NCI-H524 treated with DMSO at 0.1 percent for 48 hours (cell line): Measurements from ENCODE around the gene OR5A2.
"Not testable (repeated sequence)": the region's sequence is repeated elsewhere in the genome, so short reads cannot be mapped to it uniquely, and the experiment has no call there.

Experiments
- DNase-seq: peaks from one replicate; lab custom pipeline; 2025; lab: John Stamatoyannopoulos, UW

OR5A2 gene

GRCh38 chr11:59426361-59427067 lies at the start of gene OR5A2:
Gene OR5A2 (minus strand): TSS chr11:59426413. CDS start chr11:59422953, 3,460 bp downstream.
- DNase-seq = no peak

- DNase-seq = no peak
Measured at GRCh38 chr11:59475176-59475575, 49.0 kb upstream of the OR5A2 start.

- no peak for DNase-seq
Measured at GRCh38 chr11:59473015-59473414, 46.8 kb upstream of the OR5A2 start, which contains the start of gene OR4D10. Gene OR4D10 (plus strand): TSS chr11:59473315. CDS start chr11:59477430, 4,115 bp downstream.

GRCh38 chr11:59463190-59463641 lies 37.0 kb upstream of the OR5A2 start:
- no peak for DNase-seq

- DNase-seq = no peak
Measured at GRCh38 chr11:59459916-59460315, 33.7 kb upstream of the OR5A2 start.

GRCh38 chr11:59456661-59457060 lies 30.4 kb upstream of the OR5A2 start, which contains the start of gene OR4D6:
Gene OR4D6 (plus strand): TSS chr11:59456961. CDS start chr11:59456961, 0 bp downstream.
- no peak for DNase-seq

- no peak for DNase-seq
Measured at GRCh38 chr11:59448484-59448883, 22.3 kb upstream of the OR5A2 start.

GRCh38 chr11:59445624-59446023 lies 19.4 kb upstream of the OR5A2 start:
- not testable (repeated sequence) for DNase-seq

GRCh38 chr11:59437770-59438169 lies 11.6 kb upstream of the OR5A2 start:
- DNase-seq = peak; percentile 17

- no peak for DNase-seq
Measured at GRCh38 chr11:59436169-59436568, 10.0 kb upstream of the OR5A2 start, which contains the start of gene OR5A1. Gene OR5A1 (plus strand): TSS chr11:59436469. CDS start chr11:59443169, 6,700 bp downstream.

GRCh38 chr11:59429924-59430516 lies 3.8 kb upstream of the OR5A2 start:
- no peak for DNase-seq

- DNase-seq = no peak
Measured at GRCh38 chr11:59427068-59427382, 812 bp upstream of the OR5A2 start.

GRCh38 chr11:59425131-59425530 lies 1.1 kb downstream of the OR5A2 start:
- DNase-seq = no peak

- DNase-seq = no peak
Measured at GRCh38 chr11:59423835-59424234, 2.4 kb downstream of the OR5A2 start.

GRCh38 chr11:59418156-59418555 lies 8.1 kb downstream of the OR5A2 start:
- DNase-seq = no peak

- DNase-seq = no peak
Measured at GRCh38 chr11:59417023-59417422, 9.2 kb downstream of the OR5A2 start.

GRCh38 chr11:59416613-59417012 lies 9.6 kb downstream of the OR5A2 start:
- no peak for DNase-seq

- DNase-seq = no peak
Measured at GRCh38 chr11:59415111-59415510, 11.1 kb downstream of the OR5A2 start.

- DNase-seq = no peak
Measured at GRCh38 chr11:59413646-59414045, 12.6 kb downstream of the OR5A2 start.

- no peak for DNase-seq
Measured at GRCh38 chr11:59403546-59403945, 22.7 kb downstream of the OR5A2 start.

GRCh38 chr11:59401262-59401552 lies 25.0 kb downstream of the OR5A2 start:
- no peak for DNase-seq

GRCh38 chr11:59400461-59401261 lies 25.6 kb downstream of the OR5A2 start:
- DNase-seq = no peak

- DNase-seq = no peak
Measured at GRCh38 chr11:59394186-59394585, 32.0 kb downstream of the OR5A2 start.
